ENCODE results near the gene ALKBH7.
"Not testable (repeated sequence)": the region's sequence is repeated elsewhere in the genome, so short reads cannot be mapped to it uniquely, and the experiment has no call there.

Gene ALKBH7

GRCh38 chr19:6354098-6354674, 18.4 kb upstream of the ALKBH7 start:
- no peaks in the 10 kb centered on the region for H3K36me3 ChIP-seq (ENCODE audit: insufficient read depth, low read length)
- no peak overlapping the region for H3K4me3 ChIP-seq (ENCODE audit: low read depth in 1 of 2, low read length in 2 of 2)
- no peak overlapping the region for H3K9ac ChIP-seq (ENCODE audit: low read length)

GRCh38 chr19:6355321-6356040, 17.1 kb upstream of the ALKBH7 start:
- not testable (repeated sequence) for H3K9ac ChIP-seq (ENCODE audit: low read length); H3K36me3 ChIP-seq (ENCODE audit: insufficient read depth, low read length); H3K27ac ChIP-seq (ENCODE audit: low read depth, low read length)

More at GRCh38 chr19:6354098-6354674, 18.4 kb upstream of the ALKBH7 start:
- Histone ChIP-seq H3K27me3 (ENCODE audit: control insufficient read depth in 1 of 2, insufficient read depth in 2 of 2, low read length in 2 of 2) (no peaks in the 10 kb centered on the region), H3K9me3 (ENCODE audit: low read length) (no peaks in the 10 kb centered on the region), H3K27ac (ENCODE audit: low read depth, low read length) (no peak overlapping the region), H3K4me1 (ENCODE audit: insufficient read depth, low read length) (no peaks in the 10 kb centered on the region)

GRCh38 chr19:6357174-6357573, 15.4 kb upstream of the ALKBH7 start:
- no peak overlapping the region for H3K27ac ChIP-seq (ENCODE audit: low read depth, low read length)

More at GRCh38 chr19:6355321-6356040, 17.1 kb upstream of the ALKBH7 start:
- H3K4me1 ChIP-seq (ENCODE audit: insufficient read depth, low read length); H3K4me3 ChIP-seq (ENCODE audit: low read depth in 1 of 2, low read length in 2 of 2); H3K9me3 ChIP-seq (ENCODE audit: low read length); H3K27me3 ChIP-seq (ENCODE audit: control insufficient read depth in 1 of 2, insufficient read depth in 2 of 2, low read length in 2 of 2): not testable (repeated sequence)

GRCh38 chr19:6358003-6358402, 14.6 kb upstream of the ALKBH7 start:
- Histone ChIP-seq H3K9ac (ENCODE audit: low read length) (no peak overlapping the region), H3K27ac (ENCODE audit: low read depth, low read length) (no peak overlapping the region), H3K27me3 (ENCODE audit: control insufficient read depth in 1 of 2, insufficient read depth in 2 of 2, low read length in 2 of 2) (no peaks in the 10 kb centered on the region), H3K4me3 (ENCODE audit: low read depth in 1 of 2, low read length in 2 of 2) (no peak overlapping the region), H3K9me3 (ENCODE audit: low read length) (no peaks in the 10 kb centered on the region), H3K36me3 (ENCODE audit: insufficient read depth, low read length) (no peaks in the 10 kb centered on the region), H3K4me1 (ENCODE audit: insufficient read depth, low read length) (peaks cover 8% of the 10 kb centered on the region)

More at GRCh38 chr19:6357174-6357573, 15.4 kb upstream of the ALKBH7 start:
- Histone ChIP-seq H3K9ac (ENCODE audit: low read length) (no peak overlapping the region), H3K27me3 (ENCODE audit: control insufficient read depth in 1 of 2, insufficient read depth in 2 of 2, low read length in 2 of 2) (no peaks in the 10 kb centered on the region), H3K9me3 (ENCODE audit: low read length) (no peaks in the 10 kb centered on the region), H3K4me3 (ENCODE audit: low read depth in 1 of 2, low read length in 2 of 2) (no peak overlapping the region), H3K4me1 (ENCODE audit: insufficient read depth, low read length) (peaks cover under 1% of the 10 kb centered on the region), H3K36me3 (ENCODE audit: insufficient read depth, low read length) (no peaks in the 10 kb centered on the region)

GRCh38 chr19:6359568-6360341, 12.8 kb upstream of the ALKBH7 start:
- Histone ChIP-seq H3K4me1 (ENCODE audit: insufficient read depth, low read length) (peaks cover 8% of the 10 kb centered on the region), H3K9ac (ENCODE audit: low read length) (no peak overlapping the region), H3K36me3 (ENCODE audit: insufficient read depth, low read length) (peaks cover 1% of the 10 kb centered on the region), H3K27me3 (ENCODE audit: control insufficient read depth in 1 of 2, insufficient read depth in 2 of 2, low read length in 2 of 2) (no peaks in the 10 kb centered on the region), H3K9me3 (ENCODE audit: low read length) (no peaks in the 10 kb centered on the region), H3K27ac (ENCODE audit: low read depth, low read length) (no peak overlapping the region), H3K4me3 (ENCODE audit: low read depth in 1 of 2, low read length in 2 of 2) (no peak overlapping the region)

- not testable (repeated sequence) for H3K9ac ChIP-seq (ENCODE audit: low read length); H3K36me3 ChIP-seq (ENCODE audit: insufficient read depth, low read length); H3K27me3 ChIP-seq (ENCODE audit: control insufficient read depth in 1 of 2, insufficient read depth in 2 of 2, low read length in 2 of 2); H3K27ac ChIP-seq (ENCODE audit: low read depth, low read length); H3K9me3 ChIP-seq (ENCODE audit: low read length); H3K4me3 ChIP-seq (ENCODE audit: low read depth in 1 of 2, low read length in 2 of 2); H3K4me1 ChIP-seq (ENCODE audit: insufficient read depth, low read length)
Measured at GRCh38 chr19:6360445-6360844, 12.1 kb upstream of the ALKBH7 start.

GRCh38 chr19:6360857-6361216, 11.8 kb upstream of the ALKBH7 start:
- not testable (repeated sequence) for H3K4me1 ChIP-seq (ENCODE audit: insufficient read depth, low read length); H3K9ac ChIP-seq (ENCODE audit: low read length); H3K27ac ChIP-seq (ENCODE audit: low read depth, low read length); H3K27me3 ChIP-seq (ENCODE audit: control insufficient read depth in 1 of 2, insufficient read depth in 2 of 2, low read length in 2 of 2); H3K9me3 ChIP-seq (ENCODE audit: low read length)
- Histone ChIP-seq H3K4me3 (ENCODE audit: low read depth in 1 of 2, low read length in 2 of 2) (peak overlapping the region in 1 of 2 donors; percentile 82), H3K36me3 (ENCODE audit: insufficient read depth, low read length) (peaks cover 12% of the 10 kb centered on the region)

GRCh38 chr19:6362027-6362350, 10.6 kb upstream of the ALKBH7 start:
- Histone ChIP-seq H3K9me3 (ENCODE audit: low read length) (no peaks in the 10 kb centered on the region), H3K9ac (ENCODE audit: low read length) (peak overlapping the region; percentile 75), H3K27ac (ENCODE audit: low read depth, low read length) (peak overlapping the region; percentile 72), H3K4me3 (ENCODE audit: low read depth in 1 of 2, low read length in 2 of 2) (peak overlapping the region; percentile 82 to 83), H3K36me3 (ENCODE audit: insufficient read depth, low read length) (peaks cover 21% of the 10 kb centered on the region), H3K27me3 (ENCODE audit: control insufficient read depth in 1 of 2, insufficient read depth in 2 of 2, low read length in 2 of 2) (no peaks in the 10 kb centered on the region), H3K4me1 (ENCODE audit: insufficient read depth, low read length) (peaks cover 8% of the 10 kb centered on the region)

GRCh38 chr19:6362351-6362801, 10.2 kb upstream of the ALKBH7 start:
- peak overlapping the region; percentile 82 to 83 for H3K4me3 ChIP-seq (ENCODE audit: low read depth in 1 of 2, low read length in 2 of 2)
- H3K36me3 ChIP-seq (ENCODE audit: insufficient read depth, low read length) = peaks cover 25% of the 10 kb centered on the region
- peak overlapping the region; percentile 75 for H3K9ac ChIP-seq (ENCODE audit: low read length)
- no peaks in the 10 kb centered on the region for H3K27me3 ChIP-seq (ENCODE audit: control insufficient read depth in 1 of 2, insufficient read depth in 2 of 2, low read length in 2 of 2)
- peak overlapping the region; percentile 72 for H3K27ac ChIP-seq (ENCODE audit: low read depth, low read length)
- peaks cover 8% of the 10 kb centered on the region for H3K4me1 ChIP-seq (ENCODE audit: insufficient read depth, low read length)
- no peaks in the 10 kb centered on the region for H3K9me3 ChIP-seq (ENCODE audit: low read length)

- H3K9ac ChIP-seq (ENCODE audit: low read length) = no peak overlapping the region
- H3K4me3 ChIP-seq (ENCODE audit: low read depth in 1 of 2, low read length in 2 of 2) = no peak overlapping the region
- no peaks in the 10 kb centered on the region for H3K9me3 ChIP-seq (ENCODE audit: low read length)
- peaks cover 8% of the 10 kb centered on the region for H3K4me1 ChIP-seq (ENCODE audit: insufficient read depth, low read length)
- H3K27ac ChIP-seq (ENCODE audit: low read depth, low read length) = no peak overlapping the region
- H3K27me3 ChIP-seq (ENCODE audit: control insufficient read depth in 1 of 2, insufficient read depth in 2 of 2, low read length in 2 of 2) = no peaks in the 10 kb centered on the region
- H3K36me3 ChIP-seq (ENCODE audit: insufficient read depth, low read length) = peaks cover 38% of the 10 kb centered on the region
Measured at GRCh38 chr19:6364353-6364752, 8.2 kb upstream of the ALKBH7 start.

GRCh38 chr19:6373096-6373812, 660 bp downstream of the ALKBH7 start:
- H3K9ac ChIP-seq (ENCODE audit: low read length) = peak overlapping the region; percentile 37
- H3K27me3 ChIP-seq (ENCODE audit: control insufficient read depth in 1 of 2, insufficient read depth in 2 of 2, low read length in 2 of 2) = no peaks in the 10 kb centered on the region
- H3K9me3 ChIP-seq (ENCODE audit: low read length) = no peaks in the 10 kb centered on the region
- peaks cover 8% of the 10 kb centered on the region for H3K36me3 ChIP-seq (ENCODE audit: insufficient read depth, low read length)
- H3K4me3 ChIP-seq (ENCODE audit: low read depth in 1 of 2, low read length in 2 of 2) = peak overlapping the region; percentile 51 to 81
- H3K27ac ChIP-seq (ENCODE audit: low read depth, low read length) = peak overlapping the region; percentile 97
- peaks cover 8% of the 10 kb centered on the region for H3K4me1 ChIP-seq (ENCODE audit: insufficient read depth, low read length)

Data from muscle layer of colon (tissue), 2 donors.